KMS-11 (cell line): ENCODE measurements around the gene LCE3E.

Experiments
- H2AFZ ChIP-seq: fragments of 200-600 bp; sonication (generic); 2 replicates; pipeline ENCODE4 v1.6.1; 2016; ENCODE audit warnings: antibody characterized with exemption, mixed run types, low read depth
- H3K27ac ChIP-seq: fragments of 200-600 bp; sonication (generic); 2 replicates; pipeline ENCODE4 v1.6.1; 2016; ENCODE audit warnings: mild to moderate bottlenecking, mixed run types
- H3K27me3 ChIP-seq: fragments of 200-600 bp; sonication (generic); 2 replicates; pipeline ENCODE4 v1.6.1; 2017; ENCODE audit warnings: mild to moderate bottlenecking, low read depth, mixed run types, moderate library complexity; ENCODE audit not compliant: insufficient read depth
- H3K36me3 ChIP-seq: fragments of 200-600 bp; sonication (generic); 2 replicates; pipeline ENCODE4 v1.6.1; 2017; ENCODE audit warnings: mild to moderate bottlenecking, mixed run types; ENCODE audit not compliant: insufficient read depth
- H3K4me1 ChIP-seq: fragments of 200-600 bp; sonication (generic); 2 replicates; pipeline ENCODE4 v1.6.1; 2016; ENCODE audit warnings: mild to moderate bottlenecking, low read depth, mixed run types; ENCODE audit not compliant: poor library complexity, severe bottlenecking
- H3K4me2 ChIP-seq: fragments of 200-600 bp; sonication (generic); 2 replicates; pipeline ENCODE4 v1.7.0; 2016; ENCODE audit warnings: mild to moderate bottlenecking, mixed run types
- H3K4me3 ChIP-seq: fragments of 200-600 bp; sonication (generic); IDR thresholded peaks from 2 replicates; pipeline ENCODE4 v1.6.1; 2017; ENCODE audit warnings: low read depth, low read length, mixed read lengths; ENCODE audit not compliant: insufficient read depth
- H3K79me2 ChIP-seq: fragments of 200-600 bp; sonication (generic); 2 replicates; pipeline ENCODE4 v1.6.1; 2016; ENCODE audit warnings: low read depth, mixed run types; ENCODE audit not compliant: insufficient read depth
- H3K9ac ChIP-seq: fragments of 200-600 bp; sonication (generic); 2 replicates; pipeline ENCODE4 v1.6.1; 2016; ENCODE audit warnings: mild to moderate bottlenecking, mixed run types
- H4K20me1 ChIP-seq: fragments of 200-600 bp; sonication (generic); 2 replicates; pipeline ENCODE4 v1.6.1; 2016; ENCODE audit warnings: mild to moderate bottlenecking, mixed run types; ENCODE audit not compliant: insufficient read depth
- TF ChIP-seq, protein P1 (sequence below): fragments of 200-600 bp; sonication (generic); conservative IDR thresholded peaks from 2 replicates; pipeline ENCODE4 v1.6.1; 2017; ENCODE audit warnings: low read depth, mild to moderate bottlenecking, antibody characterized with exemption, low read length, moderate library complexity, mixed read lengths

LCE3E gene

DNA sequence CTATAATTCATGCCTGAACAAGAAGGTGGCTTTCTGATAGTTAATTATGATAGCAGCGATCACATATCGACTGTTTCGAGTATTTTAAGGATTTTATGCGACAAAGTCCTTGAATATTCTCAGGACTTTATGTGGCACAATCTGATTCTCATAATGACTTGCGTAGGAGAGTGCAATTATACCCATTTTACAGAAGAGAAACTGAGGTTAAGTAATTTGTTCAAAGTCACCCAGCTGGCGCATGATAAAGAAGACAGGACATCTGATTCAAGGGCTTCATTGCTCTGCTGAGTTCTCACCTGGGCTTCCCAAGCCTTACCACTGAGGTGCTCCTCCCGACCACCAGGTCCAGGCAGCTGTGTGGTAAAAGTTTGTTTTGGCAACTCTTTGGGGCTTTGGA is 50.5 kb downstream of the LCE3E start:
- Histone ChIP-seq H3K27me3 (no peaks in the 10 kb centered on the region), H3K4me2 (no peak overlapping the region), H3K36me3 (no peaks in the 10 kb centered on the region), H3K27ac (no peak overlapping the region), H3K4me3 (no peak overlapping the region), H3K9ac (no peak overlapping the region), H2AFZ (no peak overlapping the region), H4K20me1 (no peaks in the 10 kb centered on the region), H3K4me1 (no peaks in the 10 kb centered on the region), H3K79me2 (no peaks in the 10 kb centered on the region)
- TF ChIP-seq, protein P1, sequence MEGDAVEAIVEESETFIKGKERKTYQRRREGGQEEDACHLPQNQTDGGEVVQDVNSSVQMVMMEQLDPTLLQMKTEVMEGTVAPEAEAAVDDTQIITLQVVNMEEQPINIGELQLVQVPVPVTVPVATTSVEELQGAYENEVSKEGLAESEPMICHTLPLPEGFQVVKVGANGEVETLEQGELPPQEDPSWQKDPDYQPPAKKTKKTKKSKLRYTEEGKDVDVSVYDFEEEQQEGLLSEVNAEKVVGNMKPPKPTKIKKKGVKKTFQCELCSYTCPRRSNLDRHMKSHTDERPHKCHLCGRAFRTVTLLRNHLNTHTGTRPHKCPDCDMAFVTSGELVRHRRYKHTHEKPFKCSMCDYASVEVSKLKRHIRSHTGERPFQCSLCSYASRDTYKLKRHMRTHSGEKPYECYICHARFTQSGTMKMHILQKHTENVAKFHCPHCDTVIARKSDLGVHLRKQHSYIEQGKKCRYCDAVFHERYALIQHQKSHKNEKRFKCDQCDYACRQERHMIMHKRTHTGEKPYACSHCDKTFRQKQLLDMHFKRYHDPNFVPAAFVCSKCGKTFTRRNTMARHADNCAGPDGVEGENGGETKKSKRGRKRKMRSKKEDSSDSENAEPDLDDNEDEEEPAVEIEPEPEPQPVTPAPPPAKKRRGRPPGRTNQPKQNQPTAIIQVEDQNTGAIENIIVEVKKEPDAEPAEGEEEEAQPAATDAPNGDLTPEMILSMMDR = no peak
